ENCODE results near the gene SYNGR2. TPM values are rescaled to one million over a fixed set of nuclear protein-coding genes. Genes with fewer than 3 reads are reported as not detected.
A peak's percentile ranks its signal among the peaks of the same experiment; 100 is the strongest.

Gene SYNGR2
- total and polyA plus RNA-seq, 8 donors, result 28.6 to 219 (median 56.6) TPM

DNA sequence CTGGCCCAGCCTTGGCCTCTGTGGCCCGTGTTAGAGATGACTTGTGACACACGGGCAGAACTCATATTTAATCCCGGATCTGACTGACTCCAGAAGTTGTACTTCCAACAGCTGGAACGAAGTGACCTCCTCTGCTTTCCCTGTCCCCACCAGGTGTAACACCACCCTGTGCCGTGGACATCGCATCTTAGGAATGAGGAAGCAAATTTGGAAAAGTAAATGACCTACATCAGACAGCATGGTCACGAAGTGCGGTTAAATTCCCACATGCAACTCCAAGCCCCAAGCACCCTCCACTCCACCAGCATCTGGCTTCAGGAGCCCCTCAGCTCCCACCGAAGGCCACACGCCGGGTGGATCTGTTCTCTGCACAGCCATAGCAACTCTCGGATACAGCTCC lies 15.5 kb downstream of the SYNGR2 start:
- intact Hi-C loops (cut with DNase I; ENCODE audit: low total_unique reads), result no loop called here
- H3K27ac ChIP-seq, result peak overlapping the region; percentile 52 to 85 (median 83)
- no peaks in the 10 kb centered on the region for H3K36me3 ChIP-seq
- 43 to 68% (median 58%) methylated on average over 12 of the region's 12 CpGs for WGBS, 5 donors
- no peak for TF ChIP-seq POLR2A (IDR thresholded peaks at IDR 0.05)
- TF ChIP-seq, protein P1, sequence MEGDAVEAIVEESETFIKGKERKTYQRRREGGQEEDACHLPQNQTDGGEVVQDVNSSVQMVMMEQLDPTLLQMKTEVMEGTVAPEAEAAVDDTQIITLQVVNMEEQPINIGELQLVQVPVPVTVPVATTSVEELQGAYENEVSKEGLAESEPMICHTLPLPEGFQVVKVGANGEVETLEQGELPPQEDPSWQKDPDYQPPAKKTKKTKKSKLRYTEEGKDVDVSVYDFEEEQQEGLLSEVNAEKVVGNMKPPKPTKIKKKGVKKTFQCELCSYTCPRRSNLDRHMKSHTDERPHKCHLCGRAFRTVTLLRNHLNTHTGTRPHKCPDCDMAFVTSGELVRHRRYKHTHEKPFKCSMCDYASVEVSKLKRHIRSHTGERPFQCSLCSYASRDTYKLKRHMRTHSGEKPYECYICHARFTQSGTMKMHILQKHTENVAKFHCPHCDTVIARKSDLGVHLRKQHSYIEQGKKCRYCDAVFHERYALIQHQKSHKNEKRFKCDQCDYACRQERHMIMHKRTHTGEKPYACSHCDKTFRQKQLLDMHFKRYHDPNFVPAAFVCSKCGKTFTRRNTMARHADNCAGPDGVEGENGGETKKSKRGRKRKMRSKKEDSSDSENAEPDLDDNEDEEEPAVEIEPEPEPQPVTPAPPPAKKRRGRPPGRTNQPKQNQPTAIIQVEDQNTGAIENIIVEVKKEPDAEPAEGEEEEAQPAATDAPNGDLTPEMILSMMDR (IDR thresholded peaks at IDR 0.05), result no peak
- peaks cover 53 to 87% (median 74%) of the 10 kb centered on the region in 4 donors for H3K4me1 ChIP-seq
- no peak overlapping the region for H3K4me3 ChIP-seq
- H3K27me3 ChIP-seq, result no peaks in the 10 kb centered on the region
- no peak for DNase-seq
- H3K9me3 ChIP-seq, result no peaks in the 10 kb centered on the region

DNA sequence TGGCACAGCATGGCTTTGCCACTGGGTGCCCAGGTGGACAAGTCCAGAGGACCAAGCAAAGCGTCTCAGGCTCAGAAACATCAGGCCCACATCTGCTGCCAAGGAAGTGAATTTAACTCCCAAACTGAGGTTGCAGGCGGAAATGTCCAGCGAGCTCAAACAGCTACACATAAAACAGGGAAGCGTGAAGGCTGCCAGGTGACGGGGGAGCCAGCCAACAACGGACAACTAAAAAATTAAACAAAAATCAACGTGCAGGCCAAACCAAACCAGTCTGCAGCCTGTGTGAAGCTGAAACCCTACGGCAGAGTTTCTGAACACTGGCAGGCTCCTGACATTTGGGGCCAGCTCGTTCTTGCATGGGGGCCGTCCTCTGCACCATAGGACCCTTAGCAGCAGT lies 16.0 kb downstream of the SYNGR2 start:
- peak in 1 of 2 donors; percentile 85 for DNase-seq
- H3K4me1 ChIP-seq, result peaks cover 51 to 87% (median 72%) of the 10 kb centered on the region in 4 donors
- H3K27me3 ChIP-seq, result no peaks in the 10 kb centered on the region
- peak overlapping the region in 1 of 4 donors; percentile 23 for H3K4me3 ChIP-seq
- peak in 1 of 3 donors; percentile 13 for TF ChIP-seq POLR2AphosphoS5 (IDR thresholded peaks at IDR 0.05)
- no peak for TF ChIP-seq EP300 (IDR thresholded peaks at IDR 0.05)
- H3K27ac ChIP-seq, result peak overlapping the region; percentile 52 to 85 (median 83)
- H3K36me3 ChIP-seq, result no peaks in the 10 kb centered on the region
- H3K9me3 ChIP-seq, result no peaks in the 10 kb centered on the region
- intact Hi-C loops (cut with DNase I; ENCODE audit: low total_unique reads), result no loop called here
- 29 to 51% (median 30%) methylated on average over 10 of the region's 10 CpGs for whole genome bisulfite sequencing, 5 donors

DNA sequence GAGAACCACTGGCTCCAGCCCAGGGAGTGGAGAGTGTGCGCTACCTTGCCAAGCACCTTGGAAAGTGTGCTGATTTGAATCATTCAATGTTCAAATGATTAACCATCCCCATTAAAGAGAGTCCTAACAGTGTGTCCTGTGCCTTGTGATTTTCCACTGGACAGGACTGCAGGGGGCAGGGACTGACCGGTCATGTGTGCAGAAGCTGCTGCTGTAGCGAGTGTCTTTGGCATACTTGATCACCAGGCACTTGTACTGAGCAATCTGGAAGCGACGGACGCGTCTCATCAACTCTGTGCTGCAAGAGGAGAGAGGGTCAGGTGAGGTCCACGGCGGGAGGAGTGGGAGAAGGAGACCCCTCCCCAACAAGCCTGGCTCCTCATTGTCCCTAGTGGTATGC lies 16.5 kb downstream of the SYNGR2 start:
- H3K27me3 ChIP-seq, result no peaks in the 10 kb centered on the region
- intact Hi-C loops (cut with DNase I; ENCODE audit: low total_unique reads), result no loop called here
- 28 to 61% (median 47%) methylated on average over 9 of the region's 9 CpGs for whole genome bisulfite sequencing, 5 donors
- peak overlapping the region in 1 of 4 donors; percentile 23 for H3K4me3 ChIP-seq
- no peaks in the 10 kb centered on the region for H3K9me3 ChIP-seq
- peaks cover 50 to 87% (median 69%) of the 10 kb centered on the region in 4 donors for H3K4me1 ChIP-seq
- peak overlapping the region; percentile 52 to 85 (median 83) for H3K27ac ChIP-seq
- no peak for DNase-seq
- H3K36me3 ChIP-seq, result no peaks in the 10 kb centered on the region
- TF ChIP-seq EP300 (IDR thresholded peaks at IDR 0.05) (no peak), POLR2A (IDR thresholded peaks at IDR 0.05) (no peak), POLR2AphosphoS5 (IDR thresholded peaks at IDR 0.05) (no peak)
- TF ChIP-seq, protein P1 (IDR thresholded peaks at IDR 0.05), result no peak

DNA sequence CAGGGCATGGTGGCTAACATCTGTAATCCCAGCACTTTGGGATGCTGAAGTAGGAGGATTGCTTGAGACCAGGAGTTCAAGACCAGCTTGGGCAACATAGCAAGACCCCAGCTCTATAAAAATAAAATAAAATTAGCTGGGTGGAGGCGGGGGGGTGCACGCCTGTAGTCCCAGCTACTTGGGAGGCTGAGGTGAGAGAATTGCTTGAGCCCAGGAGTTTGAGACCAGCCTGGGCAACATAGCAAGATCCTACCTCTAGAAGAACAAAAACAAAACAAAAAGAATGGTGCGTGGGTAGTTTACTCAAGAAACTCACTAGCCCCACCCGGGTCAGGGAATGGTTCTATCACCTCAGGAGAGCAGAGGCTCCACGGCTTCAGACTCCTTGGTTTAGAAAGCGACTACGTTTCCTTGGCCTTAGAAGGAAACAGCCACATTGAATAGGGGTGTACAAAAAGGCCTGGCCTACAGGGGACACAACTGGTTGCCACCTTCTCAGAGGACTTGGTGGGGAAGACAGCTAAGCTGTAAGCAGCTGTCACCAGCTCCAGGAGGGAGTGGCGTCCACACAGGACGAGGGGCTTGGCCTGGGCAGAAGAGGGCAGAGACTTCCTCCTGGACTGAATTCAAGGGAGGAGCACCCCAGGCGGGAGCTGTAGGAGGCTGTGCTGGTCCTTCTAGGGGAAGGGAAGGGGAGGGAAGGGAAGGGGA lies 17.8 kb downstream of the SYNGR2 start:
- Histone ChIP-seq H3K4me1 (peaks cover 48 to 83% (median 60%) of the 10 kb centered on the region in 4 donors), H3K27ac (peak overlapping the region; percentile 36 to 85 (median 83)), H3K9me3 (no peaks in the 10 kb centered on the region), H3K4me3 (peak overlapping the region; percentile 45 to 53 (median 50)), H3K36me3 (peaks cover 4 to 10% (median 8%) of the 10 kb centered on the region in 4 donors), H3K27me3 (no peaks in the 10 kb centered on the region)
- TF ChIP-seq EP300 (IDR thresholded peaks at IDR 0.05) (no peak), POLR2A (IDR thresholded peaks at IDR 0.05) (no peak), POLR2AphosphoS5 (IDR thresholded peaks at IDR 0.05) (no peak)
- TF ChIP-seq, protein P1 (IDR thresholded peaks at IDR 0.05), result no peak
- intact Hi-C loops (cut with DNase I; ENCODE audit: low total_unique reads), result no loop called here
- WGBS, 5 donors, result 38 to 50% (median 43%) methylated on average over 9 to 10 of the region's 10 CpGs
- peak in 1 of 2 donors; percentile 62 for DNase-seq

Measured in stomach (tissue), 9 donors.